Hematopoietic multipotent progenitor cell treated with erythropoietin and hydrocortisone succinate and interleukin-3 and kit ligand, for 17 days (in vitro differentiated cells): ENCODE measurements around the gene YJU2.
"Not testable (repeated sequence)": the region's sequence is repeated elsewhere in the genome, so short reads cannot be mapped to it uniquely, and the experiment has no call there.

Experiments used
- DNase-seq: peaks from one replicate; pipeline ENCODE4 v3.0.0-alpha.2; 2015; ENCODE audit warnings: low spot score

Gene YJU2

DNA sequence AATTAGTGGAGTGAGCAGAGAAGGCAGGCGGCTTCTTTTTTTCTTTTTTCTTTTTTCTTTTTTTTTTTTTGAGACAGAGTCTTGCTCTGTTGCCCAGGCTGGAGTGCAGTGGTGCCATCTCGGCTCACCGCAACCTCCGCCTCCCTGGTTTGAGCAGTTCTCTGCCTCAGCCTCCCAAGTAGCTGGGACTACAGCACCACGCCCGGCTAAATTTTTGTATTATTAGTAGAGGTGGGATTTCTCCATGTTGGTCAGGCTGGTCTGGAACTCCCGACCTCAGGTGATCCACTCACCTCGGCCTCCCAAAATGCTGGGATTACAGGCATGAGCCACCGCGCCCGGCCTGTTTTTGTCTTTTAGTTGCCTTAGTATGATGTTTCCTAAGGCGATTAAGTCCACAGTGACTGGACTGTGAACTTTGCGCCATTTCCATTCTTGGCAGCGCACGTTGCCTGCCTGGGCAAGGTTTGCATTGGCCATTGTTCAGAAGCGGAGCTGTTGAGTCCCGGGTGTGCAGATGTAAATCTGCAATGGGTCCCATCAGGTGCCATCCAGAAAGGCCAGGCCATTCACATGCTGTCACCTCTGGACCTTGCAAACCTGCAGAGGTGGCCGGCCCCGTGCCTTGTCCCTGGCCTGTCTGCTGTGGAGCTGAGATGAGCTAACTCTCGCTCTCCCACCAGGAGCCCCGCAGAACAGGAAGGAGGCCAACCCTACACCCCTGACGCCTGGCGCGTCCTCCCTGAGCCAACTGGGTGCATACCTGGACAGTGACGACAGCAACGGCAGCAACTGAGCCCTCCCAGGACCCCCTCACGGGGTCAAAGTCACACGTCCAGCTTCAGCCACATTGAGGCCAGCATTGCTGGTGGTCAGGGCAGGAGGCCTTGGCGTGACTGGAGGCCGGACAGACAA is 21.3 kb downstream of the YJU2 start:
- no peak for DNase-seq

DNA sequence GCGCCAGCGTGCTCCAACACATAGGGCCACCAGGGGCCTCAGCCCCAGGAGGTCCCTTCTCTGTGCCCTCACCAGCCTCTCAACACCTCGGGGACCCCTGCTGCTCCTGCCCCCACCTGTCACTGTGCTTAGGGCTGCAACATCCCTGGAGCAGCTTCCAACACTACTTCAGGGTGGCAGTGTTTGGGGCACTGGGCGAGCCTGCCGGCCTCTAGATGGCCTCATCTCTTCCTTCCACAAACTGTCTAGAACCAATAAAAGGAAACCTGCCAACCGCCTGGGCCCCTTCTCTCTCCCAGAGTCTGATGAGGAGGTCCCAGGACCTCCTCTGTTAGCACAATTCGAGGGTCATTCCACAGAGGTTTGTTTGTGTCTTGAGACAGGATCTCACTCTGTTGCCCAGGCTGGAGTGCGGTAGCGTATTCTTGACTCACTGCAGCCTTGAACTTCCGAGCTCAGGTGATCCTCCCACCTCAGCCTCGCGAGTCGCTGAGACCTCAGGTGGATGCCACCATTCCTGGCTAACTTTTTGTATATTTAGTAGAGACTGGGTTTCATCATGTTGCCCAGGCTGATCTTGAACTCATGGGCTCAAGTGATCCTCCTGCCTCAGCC is 22.0 kb downstream of the YJU2 start:
- DNase-seq = no peak

DNA sequence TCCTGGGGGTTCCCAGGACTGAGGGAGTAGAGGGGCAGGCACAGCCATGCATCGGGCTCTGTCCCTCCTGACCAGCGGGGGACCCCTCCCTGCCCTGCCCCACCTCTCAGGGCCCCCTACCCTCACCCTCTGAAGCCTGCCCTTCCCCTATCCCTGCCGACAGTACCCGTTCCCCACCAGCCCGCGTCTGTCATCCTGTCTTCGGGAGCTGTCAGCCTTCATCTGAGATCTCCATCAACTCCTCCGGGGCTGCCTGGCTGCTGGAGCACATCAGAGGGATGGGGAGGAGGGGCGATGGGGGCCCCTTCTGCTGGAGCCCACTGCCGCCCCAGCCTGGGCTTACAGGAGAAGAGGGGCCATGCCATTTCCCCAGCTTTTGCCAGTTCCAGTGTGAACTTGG is 26.0 kb downstream of the YJU2 start:
- no peak for DNase-seq

DNA sequence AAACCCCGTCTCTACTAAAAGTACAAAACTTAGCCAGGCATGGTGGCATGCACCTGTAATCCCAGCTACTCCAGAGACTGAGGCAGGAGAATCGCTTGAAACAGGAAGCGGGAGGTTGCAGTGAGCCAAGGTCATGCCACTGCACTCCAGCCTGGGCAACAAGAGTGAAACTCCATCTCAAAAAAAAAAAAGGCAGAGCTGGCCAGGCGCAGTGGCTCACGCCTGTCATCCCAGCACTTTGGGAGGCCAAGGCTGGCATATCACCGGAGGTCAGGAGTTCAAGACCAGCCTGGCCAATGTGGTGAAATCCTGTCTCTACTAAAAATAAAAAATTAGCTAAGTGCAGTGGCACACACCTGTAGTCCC is 27.4 kb downstream of the YJU2 start:
- not testable (repeated sequence) for DNase-seq

DNA sequence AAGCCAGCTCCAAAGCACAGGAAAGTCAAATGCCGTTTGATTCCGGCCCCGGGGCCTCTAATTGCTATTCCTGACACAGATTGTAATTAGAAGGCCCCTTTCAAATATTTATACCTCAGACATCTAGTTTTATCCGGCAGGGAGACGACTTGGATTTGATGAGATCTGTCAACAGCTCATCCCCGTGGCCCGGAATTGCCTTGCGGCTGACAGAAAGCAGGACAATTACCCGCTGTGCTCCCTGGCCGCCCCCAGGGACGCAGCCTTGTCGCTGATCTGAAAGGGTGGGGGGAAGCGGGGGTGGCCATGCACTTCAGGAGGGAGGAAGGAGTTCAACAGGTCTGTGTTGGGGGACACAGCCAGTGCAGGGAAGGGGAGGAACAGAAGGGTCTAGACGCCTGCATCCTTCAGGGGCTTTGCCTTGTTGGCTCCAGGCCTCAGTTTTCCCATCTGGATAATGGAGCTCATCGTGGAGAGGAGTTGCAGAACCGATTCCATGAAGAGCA is 30.4 kb downstream of the YJU2 start:
- DNase-seq = no peak

DNA sequence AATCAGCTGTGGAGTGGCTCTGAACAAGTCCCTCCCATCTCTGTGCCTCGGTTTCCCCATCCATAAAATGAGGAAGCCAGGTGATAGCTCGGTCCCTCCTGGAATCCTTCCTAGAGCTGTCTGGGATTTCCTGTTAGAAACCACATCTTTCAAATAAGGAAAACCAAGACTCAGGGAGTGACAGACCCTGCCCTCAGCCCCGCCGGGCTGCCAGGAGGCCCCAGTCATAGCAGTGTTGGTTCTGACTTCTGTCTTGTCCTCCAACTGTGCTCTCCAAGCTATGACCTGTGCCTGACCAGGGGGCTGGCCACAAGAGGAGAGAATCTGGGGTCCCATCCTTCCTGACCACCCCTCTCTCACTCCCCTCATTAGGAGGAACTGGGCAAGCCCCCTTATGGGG is 31.1 kb downstream of the YJU2 start:
- no peak for DNase-seq

DNA sequence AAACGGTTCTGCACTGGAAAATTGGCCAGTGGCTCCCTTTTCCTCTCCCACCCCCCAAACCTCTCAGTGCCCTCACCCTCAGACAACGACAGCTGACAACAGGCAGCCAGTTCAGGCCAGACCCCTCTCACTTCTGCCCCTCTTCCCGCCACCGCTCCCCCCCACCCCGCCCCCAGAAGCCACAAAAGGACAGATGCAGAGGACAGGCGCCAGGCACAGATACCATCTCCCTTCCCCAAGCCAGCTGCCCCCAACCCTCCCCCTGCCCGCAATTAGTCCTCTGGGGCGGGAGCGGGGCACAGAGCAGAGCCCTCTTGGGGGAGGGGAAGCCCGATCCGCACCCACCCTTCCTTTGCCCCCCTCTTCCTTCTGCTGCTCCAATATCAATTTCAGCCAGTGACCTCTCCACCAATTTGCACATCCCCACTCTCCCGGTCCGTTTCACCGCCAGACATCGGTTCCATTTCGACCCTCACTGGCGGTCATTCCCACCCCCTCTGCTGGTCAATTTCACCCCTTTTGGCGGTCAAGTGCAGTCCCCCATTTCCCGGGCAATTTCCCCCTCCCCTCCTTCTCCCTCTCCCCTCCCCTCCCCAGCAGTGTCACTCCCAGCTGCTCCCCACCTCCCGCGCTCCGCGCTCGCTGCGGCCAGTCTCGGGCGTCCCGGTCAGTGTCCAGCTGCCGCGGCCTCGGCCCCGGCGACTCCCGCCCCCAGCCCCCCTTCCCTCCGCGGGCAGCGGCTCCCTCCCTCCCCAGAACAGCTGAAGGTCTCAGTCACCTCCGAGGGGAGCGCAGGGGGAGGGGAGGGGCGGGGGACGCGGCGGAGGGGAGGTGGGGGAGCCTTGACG is 31.8 kb downstream of the YJU2 start, which contains the start of gene SHD:
TSS of gene SHD (plus strand) at position 848 of the 848 bp plus-strand sequence. CDS start 798 bp downstream, outside the sequence.
- DNase-seq = no peak

DNA sequence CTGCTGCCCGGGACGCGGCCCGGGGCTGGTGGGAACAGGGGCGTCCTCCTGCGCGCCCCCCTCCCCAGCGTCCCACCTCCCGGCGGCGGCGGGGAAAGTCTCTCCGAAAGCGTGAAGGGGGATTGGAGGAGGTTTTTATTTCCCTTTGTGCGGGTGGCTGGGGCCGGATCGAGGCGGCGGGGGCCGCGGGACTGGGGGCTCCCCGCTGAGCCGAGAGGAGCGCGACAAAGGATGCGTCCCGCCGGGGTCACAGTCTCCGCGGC is 32.3 kb downstream of the YJU2 start:
- no peak for DNase-seq

DNA sequence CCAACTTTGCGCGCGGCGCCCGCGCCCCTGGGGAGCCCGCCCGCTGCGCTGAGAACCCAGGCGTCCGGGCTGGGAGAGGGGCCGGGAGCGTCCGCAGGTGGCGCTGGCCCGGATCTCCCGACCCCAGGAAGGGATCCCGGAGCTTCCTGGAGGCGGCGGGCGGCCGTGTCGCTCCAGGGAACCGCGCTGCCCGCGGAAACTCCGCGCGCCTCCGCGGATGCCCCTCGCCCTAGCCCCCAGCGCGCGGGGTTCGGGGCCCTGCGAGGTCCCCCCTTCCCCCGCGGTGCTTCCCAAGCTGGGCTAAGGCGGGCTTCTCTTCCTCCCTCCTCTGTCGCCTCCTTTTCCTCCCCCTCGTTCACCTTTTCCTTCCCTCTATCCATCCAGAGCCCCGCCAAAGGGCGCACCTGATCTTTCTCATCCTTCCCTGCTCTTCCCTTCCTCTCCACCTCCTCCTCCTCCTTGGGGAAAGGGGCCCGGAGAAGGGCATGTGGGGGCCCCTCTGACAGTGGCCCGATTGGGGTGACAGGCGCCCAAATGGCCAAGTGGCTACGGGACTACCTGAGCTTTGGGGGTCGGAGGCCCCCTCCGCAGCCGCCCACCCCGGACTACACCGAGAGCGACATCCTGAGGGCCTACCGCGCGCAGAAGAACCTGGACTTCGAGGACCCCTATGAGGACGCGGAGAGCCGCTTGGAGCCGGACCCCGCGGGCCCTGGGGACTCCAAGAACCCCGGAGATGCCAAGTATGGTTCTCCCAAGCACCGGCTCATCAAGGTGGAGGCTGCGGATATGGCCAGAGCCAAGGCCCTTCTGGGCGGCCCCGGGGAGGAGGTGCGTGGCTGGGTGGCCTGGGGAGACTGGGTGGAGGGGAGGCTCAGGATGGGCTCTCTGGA is 32.9 kb downstream of the YJU2 start:
- no peak for DNase-seq

DNA sequence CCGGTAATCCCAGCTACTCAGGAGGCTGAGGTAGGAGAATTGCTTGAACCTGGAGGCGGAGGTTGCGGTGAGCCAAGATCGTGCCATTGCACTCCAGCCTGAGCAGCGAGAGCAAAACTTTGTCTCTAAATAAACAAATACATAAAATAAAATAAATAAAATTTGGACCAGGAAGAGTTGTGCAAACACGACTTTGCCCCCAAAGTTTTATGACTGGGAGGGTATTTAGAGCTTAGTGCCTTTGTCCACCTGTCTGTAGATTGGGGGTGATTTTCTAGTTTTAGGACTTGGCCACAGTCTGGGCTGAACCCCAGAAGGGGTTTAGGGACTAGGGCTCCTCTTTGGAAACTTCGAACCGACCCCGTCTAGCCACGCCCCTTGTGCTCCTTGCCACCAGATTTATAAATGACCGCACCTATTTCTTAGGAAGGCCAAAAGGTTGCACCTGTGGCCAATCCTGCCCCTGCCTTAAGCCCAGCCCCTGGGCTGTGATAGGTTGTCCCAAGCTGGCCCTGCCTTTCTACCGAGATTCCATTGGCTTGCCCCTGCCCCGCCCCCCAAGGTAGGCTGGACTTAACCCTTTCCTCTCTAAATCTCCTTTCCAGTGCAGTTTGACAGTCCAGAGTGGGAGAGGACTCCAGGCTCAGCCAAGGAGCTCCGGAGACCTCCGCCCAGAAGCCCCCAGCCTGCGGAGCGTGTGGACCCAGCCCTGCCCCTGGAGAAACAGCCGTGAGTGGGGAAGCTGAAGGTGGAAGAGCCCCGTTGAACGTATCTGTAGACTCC is 37.5 kb downstream of the YJU2 start:
- no peak for DNase-seq

DNA sequence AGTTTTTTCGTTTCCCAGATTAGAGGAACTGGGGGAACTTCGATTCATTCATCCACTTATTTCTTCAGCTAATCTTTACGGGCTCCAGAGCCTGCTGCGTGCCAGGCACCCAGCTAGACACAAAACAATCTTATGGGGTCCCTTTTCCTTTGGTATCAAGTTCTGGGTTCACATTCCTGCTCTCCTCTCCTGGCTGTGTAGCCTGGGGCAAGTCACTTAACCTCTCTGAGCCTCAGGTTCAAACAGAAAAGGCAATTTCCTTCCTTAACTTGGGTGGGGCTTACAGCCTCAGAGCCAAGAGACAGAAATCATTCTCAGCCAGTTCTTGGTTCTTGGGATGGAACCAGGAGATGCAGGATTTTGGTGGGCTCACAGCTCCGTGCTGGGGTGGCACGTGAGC is 38.1 kb downstream of the YJU2 start:
- DNase-seq = no peak

DNA sequence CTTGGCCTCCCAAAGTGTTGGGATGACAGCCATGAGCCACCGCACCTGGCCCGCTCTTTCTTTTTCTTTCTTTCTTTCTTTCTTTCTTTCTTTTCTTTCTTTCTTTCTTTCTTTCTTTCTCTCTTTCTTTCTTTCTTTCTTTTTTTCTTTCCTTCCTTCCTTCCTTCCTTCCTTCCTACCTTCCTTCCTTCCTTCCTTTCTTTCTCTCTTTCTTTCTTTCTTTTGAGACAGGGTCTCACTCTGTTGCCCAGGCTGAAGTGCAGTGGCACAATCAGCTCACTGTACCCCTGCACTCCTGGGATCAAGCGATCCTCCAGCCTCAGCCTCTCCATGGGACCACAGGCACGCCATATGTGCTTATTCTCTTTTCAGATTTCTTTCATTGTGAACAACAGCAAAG is 39.3 kb downstream of the YJU2 start:
- not testable (repeated sequence) for DNase-seq

DNA sequence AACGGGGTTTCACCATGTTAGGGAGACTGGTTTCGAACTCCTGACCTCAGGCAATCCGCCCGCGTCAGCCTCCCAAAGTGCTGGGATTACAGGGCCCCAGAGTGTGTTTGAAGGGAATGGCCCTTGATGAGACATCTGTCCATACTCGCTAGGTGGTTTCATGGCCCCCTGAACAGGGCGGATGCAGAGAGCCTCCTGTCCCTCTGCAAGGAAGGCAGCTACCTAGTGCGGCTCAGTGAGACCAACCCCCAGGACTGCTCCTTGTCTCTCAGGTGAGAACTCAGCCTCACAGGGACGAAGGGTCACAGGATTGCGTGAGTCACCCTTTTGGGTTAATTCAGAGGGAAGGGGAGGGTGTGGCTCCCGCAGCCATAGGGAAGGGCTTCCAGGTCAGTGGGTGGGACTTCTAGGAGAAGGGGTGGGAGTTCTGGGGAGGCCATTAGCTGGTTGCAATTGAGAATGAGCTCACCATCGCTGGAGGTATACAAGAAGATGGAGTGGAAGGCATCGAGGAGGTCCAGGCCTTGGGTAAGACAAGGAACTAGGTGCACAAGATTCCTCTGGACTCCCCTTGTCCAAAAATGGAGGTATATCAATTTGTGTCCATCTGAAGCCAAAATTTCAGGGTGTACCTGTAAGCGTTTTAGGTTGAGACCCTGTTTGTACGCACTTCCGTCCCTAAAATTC is 41.4 kb downstream of the YJU2 start:
- DNase-seq = no peak

DNA sequence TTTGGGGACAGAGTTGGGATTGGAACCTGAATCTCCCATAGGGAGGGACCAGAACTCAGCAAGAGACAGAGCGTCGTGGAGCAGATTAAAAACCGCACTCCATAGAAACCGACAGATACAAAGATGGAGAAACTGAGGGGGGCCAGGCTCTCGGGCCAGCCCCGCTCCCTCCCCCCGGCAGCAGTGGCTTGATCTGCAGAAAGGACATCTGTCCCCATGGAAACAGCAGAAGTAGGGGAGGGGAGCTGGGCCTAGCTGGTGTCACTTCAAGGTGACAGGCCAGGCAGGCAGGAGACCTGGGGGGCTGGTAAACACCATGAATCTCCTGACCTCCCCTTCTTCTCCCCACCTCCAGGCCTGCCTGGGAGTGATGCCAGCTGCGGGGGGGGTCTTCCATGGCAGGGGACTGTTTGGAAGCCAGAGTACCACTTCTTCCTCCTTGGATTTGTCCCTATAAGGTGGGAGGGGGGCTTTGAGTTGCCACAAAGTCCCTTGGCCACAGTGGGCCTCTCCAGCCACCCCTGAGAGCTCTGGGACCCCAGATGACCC is 44.4 kb downstream of the YJU2 start:
- no peak for DNase-seq

DNA sequence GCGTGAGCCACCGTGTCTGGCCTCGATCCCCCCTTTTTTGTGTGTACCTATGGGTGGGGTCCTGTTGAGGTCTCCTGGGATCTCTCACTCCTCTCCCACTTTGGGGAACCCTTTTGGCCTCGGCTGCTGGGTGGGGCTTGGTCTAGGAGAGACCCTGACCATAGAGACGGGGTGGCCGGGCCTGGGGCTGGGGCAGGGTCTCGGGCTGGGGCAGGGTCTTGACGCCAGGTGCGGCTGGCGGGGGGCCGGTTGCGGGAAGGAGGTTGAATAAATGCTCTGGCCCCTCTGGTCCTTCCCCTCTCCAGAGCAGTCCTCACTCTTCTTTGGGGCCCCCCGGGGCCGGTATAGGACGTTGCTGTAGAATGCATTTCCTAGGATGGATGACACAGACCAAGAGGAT is 45.6 kb downstream of the YJU2 start:
- DNase-seq = no peak

DNA sequence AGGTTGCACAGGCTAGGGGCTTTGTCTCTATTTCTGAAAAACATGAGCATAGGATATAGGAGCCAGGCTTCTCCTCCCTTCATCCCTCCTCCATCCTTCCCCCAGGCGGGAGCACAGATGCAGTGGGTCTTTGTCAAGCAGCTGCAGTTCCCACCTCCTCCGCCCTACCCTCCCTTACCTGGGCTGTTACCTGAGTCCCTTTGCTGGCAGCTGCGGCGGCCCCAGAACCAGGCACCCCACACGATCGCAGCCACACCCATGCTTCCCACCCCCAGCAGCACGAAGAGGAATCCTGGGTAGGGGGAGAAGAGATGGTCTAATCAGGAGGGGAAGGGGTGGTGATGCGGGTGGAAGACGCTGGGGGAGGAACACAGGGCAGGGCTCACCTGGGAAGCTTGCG is 47.5 kb downstream of the YJU2 start:
- no peak for DNase-seq

DNA sequence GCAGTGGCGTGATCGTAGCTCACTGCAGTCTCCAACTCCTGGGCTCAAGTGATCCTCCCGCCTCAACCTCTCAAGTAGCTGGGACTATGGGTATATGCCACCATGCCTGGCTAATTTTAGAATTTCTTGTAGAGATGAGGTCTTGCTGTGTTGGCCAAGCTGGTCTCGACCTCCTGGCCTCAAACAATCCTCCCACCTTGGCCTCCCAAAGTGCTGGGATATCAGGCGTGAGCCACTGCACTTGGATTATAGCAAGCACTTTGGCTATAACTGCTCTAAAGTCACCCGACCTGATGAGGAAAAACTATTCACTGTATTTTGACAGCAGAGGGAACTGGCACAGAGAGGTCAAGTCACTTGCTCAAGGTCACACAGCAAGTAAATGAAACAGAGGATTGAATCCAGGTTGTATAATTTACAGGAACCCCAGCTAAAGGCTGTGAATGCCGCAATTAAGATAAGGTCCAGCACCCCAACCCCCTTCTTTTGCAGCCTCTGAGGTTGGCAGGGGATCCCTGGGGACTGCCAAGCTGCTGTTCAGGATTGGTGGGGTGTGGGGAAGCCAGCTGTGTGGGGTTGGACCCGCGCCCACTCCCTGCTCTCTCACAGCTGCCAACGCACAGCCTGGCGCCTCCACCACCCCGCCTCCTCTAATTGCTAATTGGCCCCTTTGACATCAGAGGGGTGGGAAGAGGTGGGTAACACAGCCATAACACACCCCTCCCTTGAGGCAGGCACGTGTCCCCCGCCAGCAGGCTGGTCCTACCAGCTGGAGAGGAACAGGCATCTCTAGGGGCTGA is 49.3 kb downstream of the YJU2 start:
- DNase-seq = no peak

DNA sequence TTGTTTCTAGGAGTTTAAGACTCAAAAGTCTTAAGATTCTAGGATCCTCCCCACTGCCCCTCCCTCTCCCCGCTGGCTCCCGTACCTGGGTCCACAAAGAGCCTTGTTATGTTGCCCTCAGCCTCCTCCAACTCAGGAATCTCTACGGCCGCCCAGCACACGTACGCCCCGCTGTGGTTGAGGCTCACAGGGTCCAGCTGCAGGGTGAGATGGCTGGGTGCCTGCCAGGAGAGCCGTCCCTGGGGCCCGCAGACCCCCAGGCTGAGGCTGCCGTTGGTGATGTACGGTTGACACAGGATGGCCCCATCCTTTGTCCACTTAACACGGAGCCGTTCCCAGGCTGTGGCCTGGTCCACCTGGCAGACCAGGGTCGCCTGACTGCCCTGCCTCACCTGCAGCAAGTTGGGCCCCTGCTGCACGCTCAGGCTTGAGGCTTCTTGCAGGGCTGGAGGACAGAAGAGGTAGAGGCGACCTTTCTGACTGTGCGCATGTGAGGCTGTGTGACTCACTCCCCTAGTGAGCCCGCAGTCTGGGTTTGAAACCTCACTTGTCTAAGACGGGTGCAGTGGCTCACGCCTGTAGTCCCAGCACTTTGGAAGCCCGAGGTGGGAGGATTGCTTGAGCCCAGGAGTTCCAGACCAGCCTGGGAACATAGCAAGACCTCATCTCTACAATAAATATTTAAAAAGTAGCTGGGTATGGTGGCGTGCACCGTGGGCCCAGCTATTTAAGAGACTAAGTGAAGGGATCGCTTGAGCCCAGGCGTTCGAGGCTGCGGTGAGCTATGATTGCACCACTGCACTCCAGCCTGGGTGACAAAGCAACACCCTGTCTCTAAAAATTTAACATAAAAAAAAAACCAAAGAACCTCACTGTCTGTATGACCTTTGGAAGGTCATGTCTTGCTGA is 51.3 kb downstream of the YJU2 start:
- DNase-seq = no peak
